Measurements from ENCODE around the gene HTRA1. TPM values are rescaled to one million over a fixed set of nuclear protein-coding genes. Genes with fewer than 3 reads are reported as not detected.

The HTRA1 gene
- total RNA-seq (2014; rRNA removed) (18.6 and 21.3 TPM in 2 replicates), Bru-seq, nascent RNA (percentile 50 among the genes with signal in this experiment), BruChase-seq, experiment 1, labeled RNA remaining after a 6-hour chase (percentile 52 among the genes with signal in this experiment), BruChase-seq, experiment 2, labeled RNA remaining after a 2-hour chase (percentile 51 among the genes with signal in this experiment)
- long read RNA-seq, transcript HTRA1-201 (9 exons, 2,120 nt): major isoform, 80 of 104 reads
- long read RNA-seq, transcript HTRA1-202 (6 exons, 1,214 nt): minor isoform, 9 of 104 reads
- long read RNA-seq, partial matches to known transcripts: 14 of 104 reads
- long read RNA-seq, other reads (novel, unspliced or antisense): 1 of 104 reads

GRCh38 chr10:122461367-122461728, at the start of gene HTRA1:
Gene HTRA1 (plus strand): TSS chr10:122461553. CDS start chr10:122461653, 100 bp downstream.
- no peaks in the 10 kb centered on the region for H3K9me2 ChIP-seq (replicated peaks; ENCODE audit: low read length)
- no peaks in the 10 kb centered on the region for H3K9me3 ChIP-seq (ENCODE audit: low read length)
- CTCF ChIA-PET: no interaction called here
- BruUV-seq (replicated peaks): no TSS peak
- ATAC-seq (peak; percentile 58), DNase-seq (peak; percentile 45)
- intact Hi-C loops (cut with micrococcal nuclease): no loop called here
- 0 out of 2 replicates have a peak, but pooled peaks cover 3% of the 10 kb centered on the region for H3K79me2 ChIP-seq (ENCODE audit: low read length)
- POLR2A ChIA-PET (ENCODE audit: unreplicated experiment): no interaction called here
- peaks cover 4% of the 10 kb centered on the region; the same call in 1 of the 2 replicates for H3K4me1 ChIP-seq (ENCODE audit: insufficient read depth, low read length)
- TF ChIP-seq EZH2 (IDR thresholded peaks at IDR 0.05; ENCODE audit: low read length, unreplicated experiment): no peak
- TF ChIP-seq EZH2phosphoT487 (IDR thresholded peaks at IDR 0.05; ENCODE audit: borderline replicate concordance, low read length): no peak
- TF ChIP-seq CTCF (conservative IDR thresholded peaks at IDR 0.05; ENCODE audit: low read depth, low read length): no peak
- H3K9ac ChIP-seq (ENCODE audit: low read length): peak within 1 kb of the TSS; percentile 43
- no peaks in the 10 kb centered on the region for H4K20me1 ChIP-seq (ENCODE audit: low read length)
- no peaks in the 10 kb centered on the region for H3K27me3 ChIP-seq (ENCODE audit: low read length)
- H3K4me2 ChIP-seq (ENCODE audit: low read length): peak within 1 kb of the TSS; percentile 97
- H3K27ac ChIP-seq (ENCODE audit: low read length): no peak within 1 kb of the TSS
- H2AFZ ChIP-seq (ENCODE audit: low read length): peak within 1 kb of the TSS; percentile 73
- no peaks in the 10 kb centered on the region for H3K36me3 ChIP-seq (ENCODE audit: low read depth, low read length)
- H3F3A ChIP-seq (ENCODE audit: low read length, unreplicated experiment): no peaks in the 10 kb centered on the region
- peak within 1 kb of the TSS; percentile 86 for H3K4me3 ChIP-seq (ENCODE audit: low read length)

DNA sequence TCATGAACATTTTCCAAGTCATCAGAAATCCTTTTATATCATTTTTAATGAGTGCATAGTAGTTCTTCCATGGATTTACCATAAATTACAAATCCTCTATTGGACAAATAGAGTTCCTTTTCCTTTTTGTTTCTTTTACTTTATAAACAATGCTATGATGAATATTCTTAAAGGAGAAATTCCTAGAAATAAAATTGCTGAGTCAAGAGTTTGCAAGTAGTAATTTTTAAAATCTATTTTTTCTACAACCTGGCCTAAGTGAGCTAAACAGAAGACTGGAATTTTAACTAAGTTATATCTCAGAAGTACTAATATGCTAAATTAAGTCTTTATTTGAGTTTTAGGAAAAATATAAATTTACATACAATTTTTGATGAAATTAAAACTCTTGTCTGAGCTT, 48.0 kb upstream of the HTRA1 start:
- Histone ChIP-seq H3K27ac (ENCODE audit: low read length) (no peak overlapping the region), H3F3A (ENCODE audit: low read length, unreplicated experiment) (no peaks in the 10 kb centered on the region), H3K36me3 (ENCODE audit: low read depth, low read length) (0 out of 2 replicates have a peak, but pooled peaks cover 2% of the 10 kb centered on the region), H3K9ac (ENCODE audit: low read length) (no peak overlapping the region), H3K9me2 (replicated peaks; ENCODE audit: low read length) (no peaks in the 10 kb centered on the region), H3K4me2 (ENCODE audit: low read length) (no peak overlapping the region), H3K4me1 (ENCODE audit: insufficient read depth, low read length) (no peaks in the 10 kb centered on the region), H3K27me3 (ENCODE audit: low read length) (no peaks in the 10 kb centered on the region), H4K20me1 (ENCODE audit: low read length) (no peaks in the 10 kb centered on the region), H2AFZ (ENCODE audit: low read length) (no peak overlapping the region), H3K9me3 (ENCODE audit: low read length) (no peaks in the 10 kb centered on the region), H3K4me3 (ENCODE audit: low read length) (no peak overlapping the region), H3K79me2 (ENCODE audit: low read length) (no peaks in the 10 kb centered on the region)
- ChIA-PET POLR2A (ENCODE audit: unreplicated experiment) (no interaction called here), CTCF (no interaction called here)
- intact Hi-C loops (cut with micrococcal nuclease): no loop called here
- TF ChIP-seq EZH2phosphoT487 (IDR thresholded peaks at IDR 0.05; ENCODE audit: borderline replicate concordance, low read length) (no peak), CTCF (conservative IDR thresholded peaks at IDR 0.05; ENCODE audit: low read depth, low read length) (no peak), EZH2 (IDR thresholded peaks at IDR 0.05; ENCODE audit: low read length, unreplicated experiment) (no peak)
- no peak for DNase-seq
- no peak for ATAC-seq
- no TSS peak for BruUV-seq (replicated peaks)

DNA sequence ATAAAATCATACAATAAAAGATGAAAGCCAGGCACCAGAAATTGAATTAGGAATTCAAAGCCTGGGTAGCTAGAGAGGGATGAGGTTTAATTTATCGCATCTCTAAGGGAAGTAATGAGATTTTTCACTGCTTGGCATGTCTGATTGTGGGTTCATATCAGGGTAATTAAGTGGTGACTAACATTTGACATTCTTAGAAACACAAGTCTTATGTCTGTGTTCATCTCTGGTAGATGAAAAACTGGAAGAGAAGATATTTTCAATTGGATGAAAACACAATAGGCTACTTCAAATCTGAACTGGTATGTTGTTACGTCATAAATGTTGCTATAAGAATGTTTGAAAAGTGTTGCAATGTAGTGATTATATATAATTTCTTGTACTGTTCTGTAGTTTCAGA, 43.7 kb upstream of the HTRA1 start:
- Histone ChIP-seq H3K9ac (ENCODE audit: low read length) (no peak overlapping the region), H4K20me1 (ENCODE audit: low read length) (no peaks in the 10 kb centered on the region), H3K4me1 (ENCODE audit: insufficient read depth, low read length) (no peaks in the 10 kb centered on the region), H2AFZ (ENCODE audit: low read length) (no peak overlapping the region), H3K27ac (ENCODE audit: low read length) (no peak overlapping the region), H3K9me2 (replicated peaks; ENCODE audit: low read length) (no peaks in the 10 kb centered on the region), H3K9me3 (ENCODE audit: low read length) (no peaks in the 10 kb centered on the region), H3K27me3 (ENCODE audit: low read length) (no peaks in the 10 kb centered on the region), H3K4me2 (ENCODE audit: low read length) (no peak overlapping the region), H3K4me3 (ENCODE audit: low read length) (no peak overlapping the region), H3F3A (ENCODE audit: low read length, unreplicated experiment) (no peaks in the 10 kb centered on the region), H3K36me3 (ENCODE audit: low read depth, low read length) (0 out of 2 replicates have a peak, but pooled peaks cover 2% of the 10 kb centered on the region), H3K79me2 (ENCODE audit: low read length) (no peaks in the 10 kb centered on the region)
- ATAC-seq (no peak), DNase-seq (no peak)
- intact Hi-C loops (cut with micrococcal nuclease): no loop called here
- ChIA-PET CTCF (no interaction called here), POLR2A (ENCODE audit: unreplicated experiment) (no interaction called here)
- TF ChIP-seq EZH2 (IDR thresholded peaks at IDR 0.05; ENCODE audit: low read length, unreplicated experiment) (no peak), CTCF (conservative IDR thresholded peaks at IDR 0.05; ENCODE audit: low read depth, low read length) (no peak)
- BruUV-seq (replicated peaks): no TSS peak
